K562 (cell line): Measurements from ENCODE around the gene CD74. TPM values are rescaled to one million over a fixed set of nuclear protein-coding genes. Genes with fewer than 3 reads are reported as not detected.

Experiments
- CBFA2T3 ChIP-seq: fragments of 450-650 bp; IDR thresholded peaks from 2 replicates; pipeline ENCODE4 v1.6.1; 2017
- EGR1 ChIP-seq: fragments of 450-650 bp; conservative IDR thresholded peaks from 2 replicates; pipeline ENCODE4 v1.6.1; 2017; ENCODE audit warnings: mild to moderate bottlenecking
- ETV6 ChIP-seq, 3 experiments: fragments of 150-350 bp in 1 of 3; sonication (generic) in 1 of 3; formaldehyde crosslinking in 1 of 3; IDR thresholded peaks; 2 replicates each; pipeline versions ENCODE4 v1.6.1 to v1.8.0; 2014 to 2022; ENCODE audit warnings: borderline replicate concordance in 2 of 3, low read depth in 2 of 3, antibody characterized with exemption in 1 of 3, low read length in 1 of 3, mild to moderate bottlenecking in 1 of 3, missing genetic modification reagents in 1 of 3
- FOXA1 ChIP-seq: fragments of 450-650 bp; IDR thresholded peaks from 2 replicates; pipeline ENCODE4 v1.6.1; 2016; ENCODE audit warnings: mild to moderate bottlenecking, borderline replicate concordance
- NR2F6 ChIP-seq: fragments of 450-650 bp; formaldehyde crosslinking; IDR thresholded peaks from 2 replicates; pipeline ENCODE4 v1.4.0; 2020; ENCODE audit warnings: mild to moderate bottlenecking
- PCBP1 ChIP-seq: fragments of 200-400 bp; formaldehyde crosslinking; IDR thresholded peaks from 2 replicates; pipeline ENCODE4 v1.6.1; 2018; ENCODE audit warnings: mild to moderate bottlenecking, low read depth, low read length; ENCODE audit not compliant: poor library complexity, severe bottlenecking
- PHB ChIP-seq: fragments of 250-450 bp; sonication (Bioruptor Pico); IDR thresholded peaks from 2 replicates; pipeline ENCODE4 v1.5.0; 2021
- SP1 ChIP-seq: sonication (generic); formaldehyde crosslinking; IDR thresholded peaks from 2 replicates; pipeline ENCODE4 v1.8.1; 2022; ENCODE audit warnings: mild to moderate bottlenecking, missing genetic modification reagents
- SRF ChIP-seq, 2 experiments: fragments of 250-450, 450-650 bp in 1 of 2; sonication (Bioruptor Pico) in 1 of 2; sonication (generic) in 1 of 2; formaldehyde crosslinking; IDR thresholded peaks; 2 replicates each; pipeline versions ENCODE4 v1.5.0 to v1.5.1; 2020 to 2022; ENCODE audit warnings: mild to moderate bottlenecking in 1 of 2, missing genetic modification reagents in 1 of 2
- SRSF3 ChIP-seq: fragments of 200-400 bp; formaldehyde crosslinking; IDR thresholded peaks from 2 replicates; pipeline ENCODE4 v1.6.1; 2016; ENCODE audit warnings: mild to moderate bottlenecking, low read length, moderate library complexity; ENCODE audit not compliant: insufficient read depth
- TOE1 ChIP-seq, 2 experiments: fragments of 450-650 bp in 1 of 2; sonication (generic) in 1 of 2; formaldehyde crosslinking in 1 of 2; IDR thresholded peaks; 2 replicates each; pipeline versions ENCODE4 v1.7.1 to v1.8.0; 2016 to 2022; ENCODE audit warnings: borderline replicate concordance in 2 of 2, mild to moderate bottlenecking in 2 of 2, antibody characterized with exemption in 1 of 2, inconsistent platforms in 1 of 2, low read depth in 1 of 2, missing genetic modification reagents in 1 of 2, moderate library complexity in 1 of 2
- ZC3H4 ChIP-seq: sonication (generic); formaldehyde crosslinking; IDR thresholded peaks from 2 replicates; pipeline ENCODE4 v1.9.0; 2021; ENCODE audit warnings: missing genetic modification reagents, borderline replicate concordance
- ZNF347 ChIP-seq: fragments of 450-650 bp; formaldehyde crosslinking; IDR thresholded peaks from 2 replicates; pipeline ENCODE4 v1.4.0; 2020; ENCODE audit warnings: low read depth, mild to moderate bottlenecking, moderate library complexity
- ZNF830 ChIP-seq: fragments of 250-450 bp; sonication (Bioruptor Pico); IDR thresholded peaks from 2 replicates; pipeline ENCODE4 v1.5.0; 2021; ENCODE audit warnings: mild to moderate bottlenecking
- polyA plus RNA-seq, 8 experiments: library from polyadenylated mRNA; depleted of rRNA in 4 of 8; stranded (reverse) in 5 of 8; unstranded in 3 of 8; fragments of >200 nt; fragmentation: Nextera tagmentation in 2 of 8; fragmentation: Illumina TruSeq in 1 of 8; extraction: Ambion mirVana in 2 of 8; extraction: Trizol in 1 of 8; gene quantifications; 2 replicates each; pipeline versions ENCODE4 v1.2.1 to v1.2.3, GENCODE V29; 2011 to 2014; ENCODE audit warnings: inconsistent platforms in 1 of 8, missing spikeins in 1 of 8
- total RNA-seq, 7 experiments: library from RNA; depleted of rRNA in 6 of 7; stranded (reverse); fragments of >200 nt in 6 of 7; fragmentation: Illumina TruSeq in 2 of 7; extraction: Trizol in 2 of 7; gene quantifications; 2 replicates each; pipeline versions ENCODE4 v1.2.1 to v1.2.3, GENCODE V29; 2011 to 2021; ENCODE audit warnings: low replicate concordance in 1 of 7
- TF ChIP-seq, protein P1 (sequence below): sonication (generic); formaldehyde crosslinking; IDR thresholded peaks from 2 replicates; pipeline ENCODE4 v1.8.0; 2022; ENCODE audit warnings: missing genetic modification reagents, mild to moderate bottlenecking, moderate library complexity, borderline replicate concordance
- TF ChIP-seq, protein P2 (sequence below): fragments of 450-650 bp; IDR thresholded peaks from 2 replicates; pipeline ENCODE4 v1.6.1; 2016; ENCODE audit warnings: missing biosample characterization, missing genetic modification characterization
- TF ChIP-seq, protein P3 (sequence below): sonication (generic); formaldehyde crosslinking; IDR thresholded peaks from 2 replicates; pipeline ENCODE4 v1.8.0; 2022; ENCODE audit warnings: mild to moderate bottlenecking, missing genetic modification reagents

Gene CD74
- total and polyA plus RNA-seq, 9 of the 15 experiments (the other 6 are each of a cell fraction or from before 2014, with no cell fraction given), result 0.07 to 4.8 (median 0.32) TPM

DNA sequence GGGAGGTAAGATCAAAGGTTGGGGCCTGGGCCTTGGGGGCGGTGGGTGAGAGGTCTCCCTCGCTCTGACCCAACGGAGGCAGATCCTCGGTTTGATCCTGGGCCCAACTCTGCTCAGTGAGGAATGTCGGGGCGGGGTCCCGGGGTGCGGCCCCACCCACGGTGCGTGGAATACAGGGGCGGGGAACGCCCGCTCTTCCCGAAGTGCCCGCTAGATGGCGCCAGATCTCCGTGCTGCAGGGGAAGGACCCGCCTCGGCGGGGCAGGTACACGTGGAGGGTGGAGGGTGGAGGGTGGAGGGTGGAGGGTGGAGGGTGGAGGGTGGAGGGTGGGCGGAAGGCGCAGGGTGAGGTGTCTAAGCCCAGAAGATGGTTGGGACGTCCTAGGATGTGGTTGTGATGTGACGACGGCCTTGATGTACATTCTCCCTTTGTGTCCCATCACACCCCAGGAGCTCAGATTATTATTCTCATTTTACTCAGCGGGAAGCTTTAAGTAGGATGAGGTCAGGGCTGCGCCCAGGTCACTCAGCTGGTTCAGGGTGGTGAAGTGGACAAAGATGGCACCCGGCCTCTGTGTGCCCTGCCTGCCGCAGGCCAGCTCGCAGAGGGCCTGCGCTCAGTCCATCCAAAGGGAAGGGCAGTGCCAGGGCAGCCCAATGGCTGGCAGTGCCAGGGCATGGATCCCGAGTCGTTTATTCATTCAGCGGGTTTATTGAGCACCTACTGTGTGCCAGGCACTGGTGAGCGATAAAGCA, 46.3 kb upstream of the CD74 start (continued):
- TF ChIP-seq, protein P1, sequence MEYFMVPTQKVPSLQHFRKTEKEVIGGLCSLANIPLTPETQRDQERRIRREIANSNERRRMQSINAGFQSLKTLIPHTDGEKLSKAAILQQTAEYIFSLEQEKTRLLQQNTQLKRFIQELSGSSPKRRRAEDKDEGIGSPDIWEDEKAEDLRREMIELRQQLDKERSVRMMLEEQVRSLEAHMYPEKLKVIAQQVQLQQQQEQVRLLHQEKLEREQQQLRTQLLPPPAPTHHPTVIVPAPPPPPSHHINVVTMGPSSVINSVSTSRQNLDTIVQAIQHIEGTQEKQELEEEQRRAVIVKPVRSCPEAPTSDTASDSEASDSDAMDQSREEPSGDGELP (CRISPR knock-in tag), result peak; percentile 41
- no peak for TF ChIP-seq SRSF3
- peak; percentile 52 for TF ChIP-seq PCBP1
- TF ChIP-seq, protein P2, sequence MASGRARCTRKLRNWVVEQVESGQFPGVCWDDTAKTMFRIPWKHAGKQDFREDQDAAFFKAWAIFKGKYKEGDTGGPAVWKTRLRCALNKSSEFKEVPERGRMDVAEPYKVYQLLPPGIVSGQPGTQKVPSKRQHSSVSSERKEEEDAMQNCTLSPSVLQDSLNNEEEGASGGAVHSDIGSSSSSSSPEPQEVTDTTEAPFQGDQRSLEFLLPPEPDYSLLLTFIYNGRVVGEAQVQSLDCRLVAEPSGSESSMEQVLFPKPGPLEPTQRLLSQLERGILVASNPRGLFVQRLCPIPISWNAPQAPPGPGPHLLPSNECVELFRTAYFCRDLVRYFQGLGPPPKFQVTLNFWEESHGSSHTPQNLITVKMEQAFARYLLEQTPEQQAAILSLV, result no peak
- no peak for TF ChIP-seq ETV6 (IDR thresholded peaks at IDR 0.05; ENCODE audit: borderline replicate concordance in 1 of 2, low read depth in 2 of 2, low read length in 1 of 2)
- TF ChIP-seq ETV6 (CRISPR knock-in tag; IDR thresholded peaks at IDR 0.05; ENCODE audit: borderline replicate concordance), result no peak
- TF ChIP-seq NR2F6, result no peak
- TF ChIP-seq, protein P3, sequence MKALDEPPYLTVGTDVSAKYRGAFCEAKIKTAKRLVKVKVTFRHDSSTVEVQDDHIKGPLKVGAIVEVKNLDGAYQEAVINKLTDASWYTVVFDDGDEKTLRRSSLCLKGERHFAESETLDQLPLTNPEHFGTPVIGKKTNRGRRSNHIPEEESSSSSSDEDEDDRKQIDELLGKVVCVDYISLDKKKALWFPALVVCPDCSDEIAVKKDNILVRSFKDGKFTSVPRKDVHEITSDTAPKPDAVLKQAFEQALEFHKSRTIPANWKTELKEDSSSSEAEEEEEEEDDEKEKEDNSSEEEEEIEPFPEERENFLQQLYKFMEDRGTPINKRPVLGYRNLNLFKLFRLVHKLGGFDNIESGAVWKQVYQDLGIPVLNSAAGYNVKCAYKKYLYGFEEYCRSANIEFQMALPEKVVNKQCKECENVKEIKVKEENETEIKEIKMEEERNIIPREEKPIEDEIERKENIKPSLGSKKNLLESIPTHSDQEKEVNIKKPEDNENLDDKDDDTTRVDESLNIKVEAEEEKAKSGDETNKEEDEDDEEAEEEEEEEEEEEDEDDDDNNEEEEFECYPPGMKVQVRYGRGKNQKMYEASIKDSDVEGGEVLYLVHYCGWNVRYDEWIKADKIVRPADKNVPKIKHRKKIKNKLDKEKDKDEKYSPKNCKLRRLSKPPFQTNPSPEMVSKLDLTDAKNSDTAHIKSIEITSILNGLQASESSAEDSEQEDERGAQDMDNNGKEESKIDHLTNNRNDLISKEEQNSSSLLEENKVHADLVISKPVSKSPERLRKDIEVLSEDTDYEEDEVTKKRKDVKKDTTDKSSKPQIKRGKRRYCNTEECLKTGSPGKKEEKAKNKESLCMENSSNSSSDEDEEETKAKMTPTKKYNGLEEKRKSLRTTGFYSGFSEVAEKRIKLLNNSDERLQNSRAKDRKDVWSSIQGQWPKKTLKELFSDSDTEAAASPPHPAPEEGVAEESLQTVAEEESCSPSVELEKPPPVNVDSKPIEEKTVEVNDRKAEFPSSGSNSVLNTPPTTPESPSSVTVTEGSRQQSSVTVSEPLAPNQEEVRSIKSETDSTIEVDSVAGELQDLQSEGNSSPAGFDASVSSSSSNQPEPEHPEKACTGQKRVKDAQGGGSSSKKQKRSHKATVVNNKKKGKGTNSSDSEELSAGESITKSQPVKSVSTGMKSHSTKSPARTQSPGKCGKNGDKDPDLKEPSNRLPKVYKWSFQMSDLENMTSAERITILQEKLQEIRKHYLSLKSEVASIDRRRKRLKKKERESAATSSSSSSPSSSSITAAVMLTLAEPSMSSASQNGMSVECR (CRISPR knock-in tag), result peak; percentile 51; the same call in 1 of the 2 replicates
- TF ChIP-seq CBFA2T3, result no peak
- peak; percentile 57; the same call in 1 of the 2 replicates for TF ChIP-seq SP1
- TF ChIP-seq EGR1, result peak; percentile 71
- no peak for TF ChIP-seq PHB (CRISPR knock-in tag)
- no peak for TF ChIP-seq TOE1 (IDR thresholded peaks at IDR 0.05; ENCODE audit: borderline replicate concordance)
- TF ChIP-seq TOE1 (CRISPR knock-in tag; IDR thresholded peaks at IDR 0.05; ENCODE audit: borderline replicate concordance, low read depth), result no peak
- no peak for TF ChIP-seq ZC3H4 (CRISPR knock-in tag)
- 0 out of 4 replicates have a peak, but pooled peaks of 1 of the 2 experiments have one; percentile 27 for TF ChIP-seq SRF (CRISPR knock-in tag; IDR thresholded peaks at IDR 0.05)
- no peak for TF ChIP-seq FOXA1
- no peak for TF ChIP-seq ZNF830
- no peak for TF ChIP-seq ZNF347
